ENCODE results near the gene OLFML2B.

Gene OLFML2B

DNA sequence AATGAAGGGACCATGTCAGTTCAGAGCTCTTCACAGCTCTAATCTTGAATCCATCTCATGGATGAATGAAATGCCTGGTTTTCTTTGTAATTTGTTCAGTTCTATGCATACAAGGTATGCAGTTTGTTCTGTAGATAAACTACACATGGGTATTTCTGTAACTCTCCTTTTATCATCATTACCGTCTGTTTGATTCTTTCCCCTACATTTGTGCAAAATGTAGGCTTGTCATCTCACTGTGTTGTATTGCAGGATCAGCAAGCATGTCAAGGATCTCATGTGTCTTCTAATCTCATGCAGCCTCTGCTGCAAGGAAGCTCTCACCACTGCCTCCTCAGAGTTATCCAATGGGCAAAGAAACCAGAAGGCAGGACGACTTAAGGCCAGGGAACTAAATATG is 79.3 kb downstream of the OLFML2B start:
- H3K4me1 ChIP-seq (ENCODE audit: low read length), result peaks cover 4% of the 10 kb centered on the region
- no peaks in the 10 kb centered on the region for H3K27me3 ChIP-seq (ENCODE audit: low read depth, low read length)
- no peak overlapping the region for H3K9ac ChIP-seq (ENCODE audit: low read length)
- H3K36me3 ChIP-seq (replicated peaks; ENCODE audit: low read depth, low read length), result no peaks in the 10 kb centered on the region
- no peak overlapping the region for H3K4me3 ChIP-seq (ENCODE audit: low read length)
- no peaks in the 10 kb centered on the region for H4K20me1 ChIP-seq (ENCODE audit: insufficient read depth, low read length)
- H3K9me3 ChIP-seq (ENCODE audit: insufficient read depth, low read length), result no peaks in the 10 kb centered on the region
- no peaks in the 10 kb centered on the region for H3K79me2 ChIP-seq (ENCODE audit: low read length)
- no peak overlapping the region for H2AFZ ChIP-seq (ENCODE audit: low read depth, low read length)
- no peak overlapping the region for H3K4me2 ChIP-seq (ENCODE audit: low read length)
- no peak overlapping the region for H3K27ac ChIP-seq (ENCODE audit: low read length)
- TF ChIP-seq, protein P1, sequence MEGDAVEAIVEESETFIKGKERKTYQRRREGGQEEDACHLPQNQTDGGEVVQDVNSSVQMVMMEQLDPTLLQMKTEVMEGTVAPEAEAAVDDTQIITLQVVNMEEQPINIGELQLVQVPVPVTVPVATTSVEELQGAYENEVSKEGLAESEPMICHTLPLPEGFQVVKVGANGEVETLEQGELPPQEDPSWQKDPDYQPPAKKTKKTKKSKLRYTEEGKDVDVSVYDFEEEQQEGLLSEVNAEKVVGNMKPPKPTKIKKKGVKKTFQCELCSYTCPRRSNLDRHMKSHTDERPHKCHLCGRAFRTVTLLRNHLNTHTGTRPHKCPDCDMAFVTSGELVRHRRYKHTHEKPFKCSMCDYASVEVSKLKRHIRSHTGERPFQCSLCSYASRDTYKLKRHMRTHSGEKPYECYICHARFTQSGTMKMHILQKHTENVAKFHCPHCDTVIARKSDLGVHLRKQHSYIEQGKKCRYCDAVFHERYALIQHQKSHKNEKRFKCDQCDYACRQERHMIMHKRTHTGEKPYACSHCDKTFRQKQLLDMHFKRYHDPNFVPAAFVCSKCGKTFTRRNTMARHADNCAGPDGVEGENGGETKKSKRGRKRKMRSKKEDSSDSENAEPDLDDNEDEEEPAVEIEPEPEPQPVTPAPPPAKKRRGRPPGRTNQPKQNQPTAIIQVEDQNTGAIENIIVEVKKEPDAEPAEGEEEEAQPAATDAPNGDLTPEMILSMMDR (IDR thresholded peaks at IDR 0.05; ENCODE audit: low read depth, low read length), result no peak
- no peak for TF ChIP-seq EZH2phosphoT487 (IDR thresholded peaks at IDR 0.05; ENCODE audit: low read depth)

DNA sequence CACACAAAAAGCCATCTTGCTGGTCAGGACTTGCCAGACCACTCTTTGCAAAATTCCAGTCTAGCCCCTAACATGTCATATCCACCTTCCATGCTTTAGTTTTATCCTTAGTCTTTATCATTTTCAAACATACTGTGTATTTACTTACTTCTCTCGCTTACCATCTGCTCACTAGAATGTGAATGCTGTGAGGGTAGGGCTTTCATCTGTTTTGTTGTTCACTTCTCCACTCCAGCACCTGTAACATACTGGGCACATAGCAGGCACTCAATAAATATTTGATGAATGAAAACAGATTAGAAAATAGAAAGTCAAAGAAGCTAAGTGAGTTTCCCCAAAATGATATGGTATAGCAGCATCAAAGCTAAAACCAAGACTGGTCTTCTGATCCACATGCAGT is 79.9 kb downstream of the OLFML2B start:
- no peaks in the 10 kb centered on the region for H3K36me3 ChIP-seq (replicated peaks; ENCODE audit: low read depth, low read length)
- H3K4me1 ChIP-seq (ENCODE audit: low read length), result peaks cover 4% of the 10 kb centered on the region
- no peaks in the 10 kb centered on the region for H3K27me3 ChIP-seq (ENCODE audit: low read depth, low read length)
- H3K9ac ChIP-seq (ENCODE audit: low read length), result no peak overlapping the region
- H3K9me3 ChIP-seq (ENCODE audit: insufficient read depth, low read length), result no peaks in the 10 kb centered on the region
- H3K4me2 ChIP-seq (ENCODE audit: low read length), result no peak overlapping the region
- no peak overlapping the region for H2AFZ ChIP-seq (ENCODE audit: low read depth, low read length)
- no peak overlapping the region for H3K27ac ChIP-seq (ENCODE audit: low read length)
- no peaks in the 10 kb centered on the region for H3K79me2 ChIP-seq (ENCODE audit: low read length)
- H3K4me3 ChIP-seq (ENCODE audit: low read length), result no peak overlapping the region
- TF ChIP-seq EZH2phosphoT487 (IDR thresholded peaks at IDR 0.05; ENCODE audit: low read depth), result no peak
- TF ChIP-seq, protein P1 (IDR thresholded peaks at IDR 0.05; ENCODE audit: low read depth, low read length), result no peak
- H4K20me1 ChIP-seq (ENCODE audit: insufficient read depth, low read length), result no peaks in the 10 kb centered on the region

DNA sequence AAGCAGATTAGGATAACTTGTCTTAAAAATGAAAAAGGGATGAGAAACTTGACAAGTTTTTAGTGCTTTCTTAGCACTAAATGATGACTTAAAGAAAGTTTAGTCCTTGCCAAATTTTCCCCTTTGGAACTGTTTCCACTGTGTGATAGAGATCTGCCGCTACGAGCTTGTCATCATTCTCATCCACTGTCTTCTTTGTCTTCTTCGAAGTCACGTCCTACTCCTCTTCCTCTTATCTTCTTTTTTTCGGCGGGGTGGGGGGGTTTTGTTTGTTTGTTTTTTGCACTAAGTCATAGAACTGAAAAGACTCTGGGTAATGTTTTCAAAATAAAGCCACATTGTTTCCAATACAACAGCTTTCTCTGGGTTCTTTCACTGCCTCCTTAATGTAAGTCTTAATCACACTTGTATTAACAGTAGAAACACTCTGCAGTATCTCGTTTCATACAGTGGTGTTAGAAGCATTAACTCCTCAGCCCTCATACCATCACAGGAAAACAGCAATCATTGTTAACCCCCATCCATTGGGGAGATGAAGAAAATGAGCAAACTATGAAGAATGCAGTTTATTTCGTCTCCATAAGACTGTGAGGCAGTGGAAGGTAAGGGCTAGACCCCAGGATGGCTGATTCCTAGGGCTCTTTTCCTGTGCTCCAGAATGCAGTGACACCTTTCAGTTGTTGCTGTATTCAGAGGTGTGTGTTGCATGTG is 81.8 kb downstream of the OLFML2B start:
- Histone ChIP-seq H3K36me3 (replicated peaks; ENCODE audit: low read depth, low read length) (no peaks in the 10 kb centered on the region), H3K27ac (ENCODE audit: low read length) (no peak overlapping the region), H3K4me3 (ENCODE audit: low read length) (no peak overlapping the region), H3K9ac (ENCODE audit: low read length) (no peak overlapping the region), H3K4me1 (ENCODE audit: low read length) (peaks cover 4% of the 10 kb centered on the region), H3K79me2 (ENCODE audit: low read length) (no peaks in the 10 kb centered on the region), H3K4me2 (ENCODE audit: low read length) (no peak overlapping the region), H4K20me1 (ENCODE audit: insufficient read depth, low read length) (no peaks in the 10 kb centered on the region), H2AFZ (ENCODE audit: low read depth, low read length) (no peak overlapping the region), H3K9me3 (ENCODE audit: insufficient read depth, low read length) (no peaks in the 10 kb centered on the region), H3K27me3 (ENCODE audit: low read depth, low read length) (no peaks in the 10 kb centered on the region)
- TF ChIP-seq, protein P1 (IDR thresholded peaks at IDR 0.05; ENCODE audit: low read depth, low read length), result no peak
- no peak for TF ChIP-seq EZH2phosphoT487 (IDR thresholded peaks at IDR 0.05; ENCODE audit: low read depth)

DNA sequence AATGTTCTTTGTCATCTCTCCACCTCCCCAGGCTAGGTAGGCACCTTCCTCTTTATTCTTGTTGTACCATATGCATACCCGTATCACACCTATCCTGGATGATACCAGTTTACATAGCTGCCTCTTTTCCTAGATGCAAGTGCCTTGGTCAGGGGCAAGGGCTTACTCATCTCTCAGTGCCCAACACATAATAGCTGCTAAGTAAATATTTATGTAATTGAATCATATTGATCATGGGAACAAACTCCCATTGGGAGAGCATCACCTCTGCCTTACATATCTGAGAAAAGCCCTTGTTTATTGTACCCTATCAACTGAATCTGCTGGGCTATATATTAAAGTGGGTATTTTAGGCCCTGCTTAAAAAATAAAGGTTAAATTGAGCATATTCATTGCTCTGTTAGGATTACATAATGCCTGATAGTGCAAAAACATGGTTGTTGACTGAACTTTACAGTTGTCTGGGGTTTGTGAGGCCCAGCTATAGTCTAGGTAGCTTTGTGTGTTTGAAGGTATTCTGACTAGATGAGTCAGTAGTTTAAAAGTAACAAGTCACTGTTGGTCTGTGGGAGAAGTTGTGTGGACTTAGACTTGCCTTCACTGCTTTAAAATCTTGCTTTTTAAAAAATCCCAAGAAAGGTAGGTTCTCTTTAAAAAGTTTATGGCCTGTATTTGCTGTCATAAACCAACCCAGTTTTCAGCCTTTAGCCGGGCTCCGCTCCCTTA is 82.6 kb downstream of the OLFML2B start:
- Histone ChIP-seq H3K4me1 (ENCODE audit: low read length) (peaks cover 4% of the 10 kb centered on the region), H2AFZ (ENCODE audit: low read depth, low read length) (no peak overlapping the region)

More for the DNA sequence above, 82.6 kb downstream of the OLFML2B start:
- no peak overlapping the region for H3K4me2 ChIP-seq (ENCODE audit: low read length)
- no peaks in the 10 kb centered on the region for H3K36me3 ChIP-seq (replicated peaks; ENCODE audit: low read depth, low read length)
- no peaks in the 10 kb centered on the region for H3K27me3 ChIP-seq (ENCODE audit: low read depth, low read length)
- H3K4me3 ChIP-seq (ENCODE audit: low read length), result no peak overlapping the region
- no peaks in the 10 kb centered on the region for H3K9me3 ChIP-seq (ENCODE audit: insufficient read depth, low read length)
- H4K20me1 ChIP-seq (ENCODE audit: insufficient read depth, low read length), result no peaks in the 10 kb centered on the region
- H3K9ac ChIP-seq (ENCODE audit: low read length), result no peak overlapping the region
- no peaks in the 10 kb centered on the region for H3K79me2 ChIP-seq (ENCODE audit: low read length)
- TF ChIP-seq, protein P1 (IDR thresholded peaks at IDR 0.05; ENCODE audit: low read depth, low read length), result no peak
- no peak for TF ChIP-seq EZH2phosphoT487 (IDR thresholded peaks at IDR 0.05; ENCODE audit: low read depth)
- no peak overlapping the region for H3K27ac ChIP-seq (ENCODE audit: low read length)

Measured in OCI-LY3 (cell line).